Right lobe of liver (tissue), 4 donors: ENCODE data around the gene TTLL6.

Experiments
- POLR2A ChIP-seq: fragments of 450-650 bp; IDR thresholded peaks from one replicate; pipeline ENCODE4 v1.6.1; 2017; ENCODE audit warnings: antibody characterized with exemption, mild to moderate bottlenecking
- TF ChIP-seq, protein P1 (sequence below), 4 donors: fragments of 200-600 bp in 3 of 4; fragments of 450-650 bp in 1 of 4; IDR thresholded peaks; one replicate each; pipeline versions ENCODE4 v1.5.1 to v1.8.0; 2016 to 2022; ENCODE audit warnings: antibody characterized with exemption in 4 of 4, mild to moderate bottlenecking in 2 of 4
- donor health status: DM: no; HTN: no; CAD: no.
- donor health status: DM: no; HTN: no; CAD: no.
- donor health status: DM: no; HTN: yes; CAD: no.

DNA sequence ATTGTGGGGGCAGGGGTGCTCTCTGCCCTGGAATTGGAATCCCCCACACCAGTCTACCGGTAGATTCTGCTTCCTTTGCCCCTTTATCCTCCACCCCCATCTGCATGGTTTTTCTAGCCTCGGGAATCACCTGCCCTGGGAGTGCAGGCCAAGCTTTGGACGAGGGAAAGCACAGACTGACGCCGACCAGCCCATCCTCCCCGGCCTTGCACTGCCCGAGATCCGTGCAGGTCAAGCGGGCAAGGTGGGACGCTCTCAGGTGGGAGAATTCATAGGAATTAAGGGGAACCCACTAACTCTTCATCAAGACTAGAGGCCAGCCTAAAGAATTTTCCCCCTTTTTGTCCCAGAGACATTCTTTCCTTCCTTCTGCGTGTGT is 78.6 kb downstream of the TTLL6 start:
- TF ChIP-seq, protein P1, sequence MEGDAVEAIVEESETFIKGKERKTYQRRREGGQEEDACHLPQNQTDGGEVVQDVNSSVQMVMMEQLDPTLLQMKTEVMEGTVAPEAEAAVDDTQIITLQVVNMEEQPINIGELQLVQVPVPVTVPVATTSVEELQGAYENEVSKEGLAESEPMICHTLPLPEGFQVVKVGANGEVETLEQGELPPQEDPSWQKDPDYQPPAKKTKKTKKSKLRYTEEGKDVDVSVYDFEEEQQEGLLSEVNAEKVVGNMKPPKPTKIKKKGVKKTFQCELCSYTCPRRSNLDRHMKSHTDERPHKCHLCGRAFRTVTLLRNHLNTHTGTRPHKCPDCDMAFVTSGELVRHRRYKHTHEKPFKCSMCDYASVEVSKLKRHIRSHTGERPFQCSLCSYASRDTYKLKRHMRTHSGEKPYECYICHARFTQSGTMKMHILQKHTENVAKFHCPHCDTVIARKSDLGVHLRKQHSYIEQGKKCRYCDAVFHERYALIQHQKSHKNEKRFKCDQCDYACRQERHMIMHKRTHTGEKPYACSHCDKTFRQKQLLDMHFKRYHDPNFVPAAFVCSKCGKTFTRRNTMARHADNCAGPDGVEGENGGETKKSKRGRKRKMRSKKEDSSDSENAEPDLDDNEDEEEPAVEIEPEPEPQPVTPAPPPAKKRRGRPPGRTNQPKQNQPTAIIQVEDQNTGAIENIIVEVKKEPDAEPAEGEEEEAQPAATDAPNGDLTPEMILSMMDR (IDR thresholded peaks at IDR 0.05): no peak
- no peak for TF ChIP-seq POLR2A
